ENCODE results near the gene HOXA9. TPM values are rescaled to one million over a fixed set of nuclear protein-coding genes. Genes with fewer than 3 reads are reported as not detected.

Gene HOXA9
- polyA plus RNA-seq, 1 of the 3 experiments (the other 2 are of a cell fraction), result not detected

- Histone ChIP-seq H3K79me2 (ENCODE audit: insufficient read depth) (no peaks in the 10 kb centered on the region), H3K4me3 (ENCODE audit: low read depth in 2 of 2, low read length in 1 of 2) (peak within 1 kb of the TSS; percentile 37 to 45; a peak in 3 of 4 replicates), H3K9ac (no peak within 1 kb of the TSS), H3K27me3 (ENCODE audit: insufficient read depth) (peaks cover 98% of the 10 kb centered on the region), H3K4me1 (ENCODE audit: control insufficient read depth in 1 of 2, insufficient read depth in 2 of 2, low read depth in 1 of 2, low read length in 1 of 2) (peaks cover 4 to 7% of the 10 kb centered on the region in 2 experiments; a peak in 1 of 4 replicates), H3K4me2 (peak within 1 kb of the TSS; percentile 73), H3K9me2 (no peaks in the 10 kb centered on the region), H3K27ac (ENCODE audit: low read depth in 2 of 2, low read length in 1 of 2) (no peak within 1 kb of the TSS), H3K9me3 (no peaks in the 10 kb centered on the region), H3F3A (replicated peaks; ENCODE audit: insufficient read depth) (peaks cover 11% of the 10 kb centered on the region), H2AFZ (ENCODE audit: low read depth) (peak within 1 kb of the TSS; percentile 53; the same call in 1 of the 2 replicates), H3K36me3 (replicated peaks in 1 of 2; ENCODE audit: control insufficient read depth in 1 of 2, insufficient read depth in 2 of 2, low read length in 1 of 2) (no peaks in the 10 kb centered on the region), H4K20me1 (ENCODE audit: insufficient read depth) (peaks cover 30% of the 10 kb centered on the region)
- ChIA-PET CTCF (interaction anchor here (0.6 to 10.7 kb wide), 8 partner anchors 7 to 912 kb away, joined by 3 to 84 read pairs (median 10); partner anchors contain the start of gene HOXA5), POLR2A (no interaction called here)
- no peak for DNase-seq
- TF ChIP-seq EP300 (IDR thresholded peaks at IDR 0.05; ENCODE audit: borderline replicate concordance in 1 of 2, low read depth in 1 of 2, low read length in 1 of 2), result no peak
- TF ChIP-seq FOXJ3 (CRISPR knock-in tag; IDR thresholded peaks at IDR 0.05), result no peak
- TF ChIP-seq POLR2AphosphoS5 (IDR thresholded peaks at IDR 0.05; ENCODE audit: low read depth, low read length), result no peak
- no peak for TF ChIP-seq RCOR1 (IDR thresholded peaks at IDR 0.05; ENCODE audit: low read length)
- TF ChIP-seq, protein P1, sequence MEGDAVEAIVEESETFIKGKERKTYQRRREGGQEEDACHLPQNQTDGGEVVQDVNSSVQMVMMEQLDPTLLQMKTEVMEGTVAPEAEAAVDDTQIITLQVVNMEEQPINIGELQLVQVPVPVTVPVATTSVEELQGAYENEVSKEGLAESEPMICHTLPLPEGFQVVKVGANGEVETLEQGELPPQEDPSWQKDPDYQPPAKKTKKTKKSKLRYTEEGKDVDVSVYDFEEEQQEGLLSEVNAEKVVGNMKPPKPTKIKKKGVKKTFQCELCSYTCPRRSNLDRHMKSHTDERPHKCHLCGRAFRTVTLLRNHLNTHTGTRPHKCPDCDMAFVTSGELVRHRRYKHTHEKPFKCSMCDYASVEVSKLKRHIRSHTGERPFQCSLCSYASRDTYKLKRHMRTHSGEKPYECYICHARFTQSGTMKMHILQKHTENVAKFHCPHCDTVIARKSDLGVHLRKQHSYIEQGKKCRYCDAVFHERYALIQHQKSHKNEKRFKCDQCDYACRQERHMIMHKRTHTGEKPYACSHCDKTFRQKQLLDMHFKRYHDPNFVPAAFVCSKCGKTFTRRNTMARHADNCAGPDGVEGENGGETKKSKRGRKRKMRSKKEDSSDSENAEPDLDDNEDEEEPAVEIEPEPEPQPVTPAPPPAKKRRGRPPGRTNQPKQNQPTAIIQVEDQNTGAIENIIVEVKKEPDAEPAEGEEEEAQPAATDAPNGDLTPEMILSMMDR (IDR thresholded peaks at IDR 0.05), result no peak
- TF ChIP-seq NRF1 (IDR thresholded peaks at IDR 0.05; ENCODE audit: low read depth, low read length), result no peak
- no peak for TF ChIP-seq MEF2A (IDR thresholded peaks at IDR 0.05; ENCODE audit: borderline replicate concordance, low read depth)
- 26% methylated on average over 42 of the region's 43 CpGs for WGBS (ENCODE audit: low lambda C conversion rate)
Measured at GRCh38 chr7:27185013-27185853, 19.9 kb upstream of the HOXA9 start, which contains the start of gene HOXA11. Gene HOXA11, minus strand, starts transcription at chr7:27185232. Its CDS starts 88 bp downstream, at chr7:27185144.

DNA sequence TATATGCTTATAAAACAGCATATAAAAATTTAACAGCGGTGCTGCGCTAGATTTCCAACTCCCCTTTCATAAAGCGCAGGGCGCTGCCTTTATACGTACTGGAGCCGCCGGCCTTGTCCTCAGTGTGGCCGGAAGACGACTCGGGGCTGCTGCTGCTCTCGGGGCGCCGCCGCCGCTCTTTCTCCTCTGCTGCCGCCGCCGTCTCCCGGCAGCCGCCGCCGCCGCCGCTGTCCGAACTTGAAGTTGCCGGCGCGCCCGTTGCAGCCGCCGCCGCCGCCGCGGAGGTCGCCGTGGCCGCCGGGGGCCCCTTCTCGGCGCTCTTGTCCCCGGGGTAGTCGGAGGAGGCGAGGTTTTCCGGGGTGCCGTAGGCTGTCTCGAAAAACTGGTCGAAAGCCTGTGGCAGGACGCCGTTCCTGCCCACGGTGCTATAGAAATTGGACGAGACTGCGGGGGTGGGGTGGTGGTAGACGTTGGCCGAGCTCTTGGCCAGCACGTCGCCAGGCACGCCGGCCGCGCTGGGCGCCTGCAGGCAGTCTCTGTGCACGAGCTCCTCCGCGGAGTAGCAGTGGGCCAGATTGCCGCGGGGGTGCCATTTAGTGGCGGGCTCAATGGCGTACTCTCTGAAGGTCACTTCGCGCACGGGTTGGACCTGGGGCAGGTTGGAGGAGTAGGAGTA is 19.1 kb upstream of the HOXA9 start:
- peak overlapping the region; percentile 53; the same call in 1 of the 2 replicates for H2AFZ ChIP-seq (ENCODE audit: low read depth)
- no peak overlapping the region for H3K27ac ChIP-seq (ENCODE audit: low read depth in 2 of 2, low read length in 1 of 2)
- no peaks in the 10 kb centered on the region for H3K9me2 ChIP-seq
- peak; percentile 71 for DNase-seq
- TF ChIP-seq EZH2phosphoT487 (IDR thresholded peaks at IDR 0.05; ENCODE audit: borderline replicate concordance, low read depth) (peak; percentile 92), NFIC (IDR thresholded peaks at IDR 0.05; ENCODE audit: borderline replicate concordance) (no peak)
- H4K20me1 ChIP-seq (ENCODE audit: insufficient read depth), result peaks cover 25% of the 10 kb centered on the region
- no peak overlapping the region for H3K9ac ChIP-seq
- no peaks in the 10 kb centered on the region for H3K79me2 ChIP-seq (ENCODE audit: insufficient read depth)
- H3K4me3 ChIP-seq (ENCODE audit: low read depth in 2 of 2, low read length in 1 of 2), result peak overlapping the region; percentile 37 to 45; a peak in 3 of 4 replicates
- peaks cover 11% of the 10 kb centered on the region for H3F3A ChIP-seq (replicated peaks; ENCODE audit: insufficient read depth)
- H3K36me3 ChIP-seq (replicated peaks in 1 of 2; ENCODE audit: control insufficient read depth in 1 of 2, insufficient read depth in 2 of 2, low read length in 1 of 2), result no peaks in the 10 kb centered on the region
- H3K9me3 ChIP-seq, result no peaks in the 10 kb centered on the region
- POLR2A ChIA-PET, result no interaction called here
- peaks cover 97% of the 10 kb centered on the region for H3K27me3 ChIP-seq (ENCODE audit: insufficient read depth)
- H3K4me2 ChIP-seq, result peak overlapping the region; percentile 73
- H3K4me1 ChIP-seq (ENCODE audit: control insufficient read depth in 1 of 2, insufficient read depth in 2 of 2, low read depth in 1 of 2, low read length in 1 of 2), result peaks cover 4 to 9% of the 10 kb centered on the region in 2 experiments; a peak in 1 of 4 replicates
- 5% methylated on average over 41 of the region's 72 CpGs for WGBS (ENCODE audit: low lambda C conversion rate)
- CTCF ChIA-PET, result interaction anchor here (0.6 to 10.7 kb wide), 14 partner anchors 6 to 913 kb away, joined by 3 to 84 read pairs (median 6); partner anchors contain the start of genes HOXA10, HOXA5, HOXA7 and HOXA9
